Brain pericyte (primary cell): Measurements from ENCODE around the gene INTS14.

Experiments
- DNase-seq: peaks from one replicate; pipeline ENCODE4 v3.0.0-alpha.2; 2012; ENCODE audit warnings: low read depth, low spot score

The INTS14 gene

GRCh38 chr15:65610871-65611718 is at the start of gene INTS14:
TSS of gene INTS14 (minus strand) at chr15:65611131. CDS start at chr15:65607380, 3,751 bp downstream.
- DNase-seq, result peak; percentile 86

GRCh38 chr15:65659502-65660052 is 48.6 kb upstream of the INTS14 start:
- DNase-seq, result no peak

GRCh38 chr15:65655457-65655856 is 44.5 kb upstream of the INTS14 start:
- no peak for DNase-seq

GRCh38 chr15:65655026-65655425 is 44.1 kb upstream of the INTS14 start:
- no peak for DNase-seq

- no peak for DNase-seq
Observed at GRCh38 chr15:65653801-65654521, 43.0 kb upstream of the INTS14 start.

- DNase-seq, result no peak
Observed at GRCh38 chr15:65653341-65653740, 42.4 kb upstream of the INTS14 start.

- DNase-seq, result no peak
Observed at GRCh38 chr15:65651831-65652749, 41.2 kb upstream of the INTS14 start.

GRCh38 chr15:65651042-65651322 is 40.1 kb upstream of the INTS14 start:
- DNase-seq, result no peak

- no peak for DNase-seq
Observed at GRCh38 chr15:65650312-65651041, 39.5 kb upstream of the INTS14 start.

- no peak for DNase-seq
Observed at GRCh38 chr15:65646486-65646885, 35.6 kb upstream of the INTS14 start.

- DNase-seq, result no peak
Observed at GRCh38 chr15:65645392-65645791, 34.5 kb upstream of the INTS14 start.

GRCh38 chr15:65644282-65644681 is 33.4 kb upstream of the INTS14 start:
- DNase-seq, result no peak

GRCh38 chr15:65642594-65642993 is 31.7 kb upstream of the INTS14 start:
- DNase-seq, result no peak

- DNase-seq, result no peak
Observed at GRCh38 chr15:65641768-65642475, 31.0 kb upstream of the INTS14 start.

- DNase-seq, result peak; percentile 63
Observed at GRCh38 chr15:65639509-65639908, 28.6 kb upstream of the INTS14 start.

- no peak for DNase-seq
Observed at GRCh38 chr15:65638681-65639089, 27.8 kb upstream of the INTS14 start.

GRCh38 chr15:65638109-65638508 is 27.2 kb upstream of the INTS14 start:
- no peak for DNase-seq

GRCh38 chr15:65634356-65634755 is 23.4 kb upstream of the INTS14 start:
- no peak for DNase-seq

GRCh38 chr15:65633752-65634151 is 22.8 kb upstream of the INTS14 start:
- DNase-seq, result no peak

- DNase-seq, result no peak
Observed at GRCh38 chr15:65632780-65633375, 21.9 kb upstream of the INTS14 start.
